ENCODE results near the gene OR6K2. TPM values are rescaled to one million over a fixed set of nuclear protein-coding genes. Genes with fewer than 3 reads are reported as not detected.

The OR6K2 gene
- total and polyA plus RNA-seq, 10 of the 15 experiments (the other 5 are each of a cell fraction or from before 2014, with no cell fraction given), result not detected

DNA sequence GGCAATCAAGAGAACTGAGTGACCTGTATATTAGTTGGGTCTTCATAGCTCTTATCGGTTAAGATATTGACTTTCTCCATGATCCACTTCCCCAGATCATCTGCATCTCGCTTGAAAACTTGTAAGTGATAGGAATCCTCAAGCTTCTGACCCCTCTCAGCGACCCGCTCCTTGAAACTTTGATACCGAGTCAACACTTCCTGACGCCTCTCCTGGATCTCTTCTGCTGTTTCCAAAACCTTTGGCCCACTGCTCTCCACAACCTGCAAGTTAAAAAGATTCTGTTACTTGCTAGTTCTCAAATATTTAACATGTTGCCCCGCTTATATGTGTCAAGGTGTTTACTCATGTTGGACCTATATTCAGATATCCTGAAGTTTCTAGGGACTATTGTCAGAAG is 15.4 kb downstream of the OR6K2 start:
- no peak overlapping the region for H3K4me3 ChIP-seq
- no peaks in the 10 kb centered on the region for H3K4me1 ChIP-seq (ENCODE audit: control insufficient read depth, insufficient read depth, low read length)
- POLR2A ChIA-PET, result no interaction called here
- no peaks in the 10 kb centered on the region for H4K20me1 ChIP-seq (ENCODE audit: control insufficient read depth, insufficient read depth)
- SMC1A ChIA-PET (ENCODE audit: uncharacterized antibody, unreplicated experiment), result interaction anchor here (1.2 kb wide), 1 partner anchor 9 kb away, joined by 3 read pairs; no protein-coding TSS in a partner anchor
- H3K36me3 ChIP-seq (ENCODE audit: control insufficient read depth in 2 of 2, insufficient read depth in 2 of 2, low read length in 1 of 2), result no peaks in the 10 kb centered on the region
- CTCF ChIA-PET, result interaction anchor here (1.4 kb wide), 1 partner anchor 16 kb away, joined by 3 read pairs; no protein-coding TSS in a partner anchor
- no peaks in the 10 kb centered on the region for H3K9me3 ChIP-seq (replicated peaks; ENCODE audit: control insufficient read depth, insufficient read depth, low read length)
- BruUV-seq (replicated peaks), result no TSS peak
- no peaks in the 10 kb centered on the region for H3K79me2 ChIP-seq (ENCODE audit: control insufficient read depth, insufficient read depth, low read length)
- intact Hi-C loops (cut with micrococcal nuclease; ENCODE audit: unreplicated experiment) (no loop called here), in situ Hi-C loops (cut with MboI) (no loop called here)
- ATAC-seq (no peak), FAIRE-seq (no peak), DNase-seq (ENCODE audit: low read depth, low spot score) (no peak)
- WGBS (ENCODE audit: insufficient coverage, insufficient replicate concordance, low lambda C conversion rate, missing lambda C conversion rate), result 29% methylated on average over 7 of the region's 7 CpGs
- no peak overlapping the region for H2AFZ ChIP-seq (ENCODE audit: control insufficient read depth, low read depth, low read length)
- H3K27ac ChIP-seq (ENCODE audit: control insufficient read depth, insufficient read depth), result no peak overlapping the region
- peaks cover 0 to 2% of the 10 kb centered on the region in 2 experiments; a peak in 2 of 4 replicates for H3K27me3 ChIP-seq (replicated peaks in 1 of 2; ENCODE audit: control insufficient read depth in 2 of 2, insufficient read depth in 2 of 2, low read length in 1 of 2)
- H3K4me2 ChIP-seq (ENCODE audit: control insufficient read depth, insufficient read depth), result no peak overlapping the region
- TF ChIP-seq MXI1 (IDR thresholded peaks at IDR 0.05; ENCODE audit: low read depth, low read length) (no peak), MEF2B (IDR thresholded peaks at IDR 0.05; ENCODE audit: partially characterized antibody, poor library complexity, severe bottlenecking) (no peak), JUNB (IDR thresholded peaks at IDR 0.05) (no peak), SUPT20H (IDR thresholded peaks at IDR 0.05; ENCODE audit: borderline replicate concordance, control insufficient read depth, low read depth, low read length) (no peak), MYC (IDR thresholded peaks at IDR 0.05; ENCODE audit: insufficient read depth, insufficient read length, insufficient replicate concordance, low read length, severe bottlenecking) (no peak), CEBPZ (IDR thresholded peaks at IDR 0.05; ENCODE audit: low read depth, low read length) (no peak), RB1 (IDR thresholded peaks at IDR 0.05; ENCODE audit: borderline replicate concordance) (no peak), ZNF384 (IDR thresholded peaks at IDR 0.05; ENCODE audit: borderline replicate concordance, low read depth, low read length) (no peak), ZNF217 (IDR thresholded peaks at IDR 0.05) (no peak), MAX (IDR thresholded peaks at IDR 0.05; ENCODE audit: low read depth, low read length) (no peak)
- TF ChIP-seq, protein P1, sequence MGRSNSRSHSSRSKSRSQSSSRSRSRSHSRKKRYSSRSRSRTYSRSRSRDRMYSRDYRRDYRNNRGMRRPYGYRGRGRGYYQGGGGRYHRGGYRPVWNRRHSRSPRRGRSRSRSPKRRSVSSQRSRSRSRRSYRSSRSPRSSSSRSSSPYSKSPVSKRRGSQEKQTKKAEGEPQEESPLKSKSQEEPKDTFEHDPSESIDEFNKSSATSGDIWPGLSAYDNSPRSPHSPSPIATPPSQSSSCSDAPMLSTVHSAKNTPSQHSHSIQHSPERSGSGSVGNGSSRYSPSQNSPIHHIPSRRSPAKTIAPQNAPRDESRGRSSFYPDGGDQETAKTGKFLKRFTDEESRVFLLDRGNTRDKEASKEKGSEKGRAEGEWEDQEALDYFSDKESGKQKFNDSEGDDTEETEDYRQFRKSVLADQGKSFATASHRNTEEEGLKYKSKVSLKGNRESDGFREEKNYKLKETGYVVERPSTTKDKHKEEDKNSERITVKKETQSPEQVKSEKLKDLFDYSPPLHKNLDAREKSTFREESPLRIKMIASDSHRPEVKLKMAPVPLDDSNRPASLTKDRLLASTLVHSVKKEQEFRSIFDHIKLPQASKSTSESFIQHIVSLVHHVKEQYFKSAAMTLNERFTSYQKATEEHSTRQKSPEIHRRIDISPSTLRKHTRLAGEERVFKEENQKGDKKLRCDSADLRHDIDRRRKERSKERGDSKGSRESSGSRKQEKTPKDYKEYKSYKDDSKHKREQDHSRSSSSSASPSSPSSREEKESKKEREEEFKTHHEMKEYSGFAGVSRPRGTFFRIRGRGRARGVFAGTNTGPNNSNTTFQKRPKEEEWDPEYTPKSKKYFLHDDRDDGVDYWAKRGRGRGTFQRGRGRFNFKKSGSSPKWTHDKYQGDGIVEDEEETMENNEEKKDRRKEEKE (IDR thresholded peaks at IDR 0.05), result no peak
- TF ChIP-seq, protein P2, sequence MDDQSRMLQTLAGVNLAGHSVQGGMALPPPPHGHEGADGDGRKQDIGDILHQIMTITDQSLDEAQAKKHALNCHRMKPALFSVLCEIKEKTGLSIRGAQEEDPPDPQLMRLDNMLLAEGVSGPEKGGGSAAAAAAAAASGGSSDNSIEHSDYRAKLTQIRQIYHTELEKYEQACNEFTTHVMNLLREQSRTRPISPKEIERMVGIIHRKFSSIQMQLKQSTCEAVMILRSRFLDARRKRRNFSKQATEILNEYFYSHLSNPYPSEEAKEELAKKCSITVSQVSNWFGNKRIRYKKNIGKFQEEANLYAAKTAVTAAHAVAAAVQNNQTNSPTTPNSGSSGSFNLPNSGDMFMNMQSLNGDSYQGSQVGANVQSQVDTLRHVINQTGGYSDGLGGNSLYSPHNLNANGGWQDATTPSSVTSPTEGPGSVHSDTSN (IDR thresholded peaks at IDR 0.05; ENCODE audit: insufficient replicate concordance, low read depth, low read length), result no peak
- RAD21 ChIA-PET (ENCODE audit: unreplicated experiment), result no interaction called here
- no peak overlapping the region for H3K9ac ChIP-seq (ENCODE audit: control insufficient read depth, insufficient read depth, low read length)
